Brain microvascular endothelial cell (primary cell): Measurements from ENCODE around the gene ZCCHC4.
A peak's percentile ranks its signal among the peaks of the same experiment; 100 is the strongest.
"Not testable (repeated sequence)": the region's sequence is repeated elsewhere in the genome, so short reads cannot be mapped to it uniquely, and the experiment has no call there.

Experiments used
- DNase-seq: peaks from one replicate; pipeline ENCODE4 v3.0.0-alpha.2; 2020
- H3K27ac ChIP-seq: fragments of 250-450 bp; sonication (Bioruptor Pico); 2 replicates; pipeline ENCODE4 v1.5.1; 2020; ENCODE audit warnings: mild to moderate bottlenecking, moderate library complexity
- H3K27me3 ChIP-seq: fragments of 250-450 bp; sonication (Bioruptor Pico); replicated peaks from 2 replicates; pipeline ENCODE4 v1.5.1; 2020; ENCODE audit warnings: mild to moderate bottlenecking
- H3K36me3 ChIP-seq: fragments of 250-450 bp; sonication (Bioruptor Pico); replicated peaks from 2 replicates; pipeline ENCODE4 v1.5.1; 2020; ENCODE audit warnings: mild to moderate bottlenecking
- H3K4me3 ChIP-seq: 2 replicates; pipeline ENCODE4 v1.5.1; 2011; ENCODE audit warnings: low read depth, mild to moderate bottlenecking, control low read depth, low read length, moderate library complexity
- CTCF ChIP-seq: IDR thresholded peaks from 2 replicates; pipeline ENCODE4 v1.5.1; 2011; ENCODE audit warnings: low read depth, mild to moderate bottlenecking, moderate library complexity, low read length, control low read depth, inconsistent platforms; ENCODE audit errors: missing control alignments
- in situ Hi-C: cut with HindIII; loops from 2 replicates; pipeline ENCODE4 v1.10.0; 2017; ENCODE audit warnings: low sequenced_read_pairs, low pct_ligation_motif_present

Gene ZCCHC4

DNA sequence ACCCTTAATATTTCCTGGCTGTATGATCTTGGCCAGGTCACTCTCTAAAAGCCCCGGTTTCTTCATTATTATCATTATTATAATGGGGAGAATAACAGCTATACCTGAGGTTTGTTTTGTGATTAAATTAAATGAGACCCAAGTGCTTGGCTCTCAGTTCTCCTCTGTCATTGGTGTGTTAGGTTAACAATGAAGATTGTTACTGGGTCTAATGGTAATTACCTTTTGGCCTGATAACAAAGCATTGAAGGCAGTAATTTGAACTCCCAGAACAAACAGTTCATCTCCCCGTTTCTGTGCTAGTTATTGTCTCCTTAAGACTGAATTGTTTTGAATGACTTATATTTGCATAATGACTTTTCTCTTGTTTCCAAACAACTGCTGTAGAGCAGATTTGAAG is 57.7 kb downstream of the ZCCHC4 start:
- in situ Hi-C loops = no loop called here
- no peak for DNase-seq
- Histone ChIP-seq H3K4me3 (no peak overlapping the region), H3K27ac (no peak overlapping the region), H3K27me3 (no peaks in the 10 kb centered on the region), H3K36me3 (peaks cover 3% of the 10 kb centered on the region)
- no peak for TF ChIP-seq CTCF

DNA sequence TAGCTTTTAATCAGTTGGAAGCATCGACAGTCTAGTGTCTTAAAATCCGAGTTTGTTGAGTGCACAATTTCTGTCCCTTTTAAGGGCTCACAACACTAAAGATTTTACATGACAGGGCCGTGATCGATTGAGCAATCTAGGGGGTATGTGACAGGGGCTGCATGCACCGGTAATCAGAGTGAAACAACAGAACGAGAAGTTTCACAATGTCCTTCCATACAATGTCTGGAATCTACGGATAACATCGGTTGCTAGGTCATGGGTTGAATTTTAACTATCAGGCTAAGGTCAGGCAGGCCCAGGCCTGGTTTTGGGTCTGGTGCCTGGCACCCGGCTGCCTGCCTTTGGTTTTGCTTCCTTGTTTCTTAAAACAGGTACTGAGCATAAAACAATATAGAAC is 60.0 kb downstream of the ZCCHC4 start:
- in situ Hi-C loops, H3K27me3 ChIP-seq, DNase-seq, H3K27ac ChIP-seq, H3K36me3 ChIP-seq, H3K4me3 ChIP-seq: not testable (repeated sequence)

DNA sequence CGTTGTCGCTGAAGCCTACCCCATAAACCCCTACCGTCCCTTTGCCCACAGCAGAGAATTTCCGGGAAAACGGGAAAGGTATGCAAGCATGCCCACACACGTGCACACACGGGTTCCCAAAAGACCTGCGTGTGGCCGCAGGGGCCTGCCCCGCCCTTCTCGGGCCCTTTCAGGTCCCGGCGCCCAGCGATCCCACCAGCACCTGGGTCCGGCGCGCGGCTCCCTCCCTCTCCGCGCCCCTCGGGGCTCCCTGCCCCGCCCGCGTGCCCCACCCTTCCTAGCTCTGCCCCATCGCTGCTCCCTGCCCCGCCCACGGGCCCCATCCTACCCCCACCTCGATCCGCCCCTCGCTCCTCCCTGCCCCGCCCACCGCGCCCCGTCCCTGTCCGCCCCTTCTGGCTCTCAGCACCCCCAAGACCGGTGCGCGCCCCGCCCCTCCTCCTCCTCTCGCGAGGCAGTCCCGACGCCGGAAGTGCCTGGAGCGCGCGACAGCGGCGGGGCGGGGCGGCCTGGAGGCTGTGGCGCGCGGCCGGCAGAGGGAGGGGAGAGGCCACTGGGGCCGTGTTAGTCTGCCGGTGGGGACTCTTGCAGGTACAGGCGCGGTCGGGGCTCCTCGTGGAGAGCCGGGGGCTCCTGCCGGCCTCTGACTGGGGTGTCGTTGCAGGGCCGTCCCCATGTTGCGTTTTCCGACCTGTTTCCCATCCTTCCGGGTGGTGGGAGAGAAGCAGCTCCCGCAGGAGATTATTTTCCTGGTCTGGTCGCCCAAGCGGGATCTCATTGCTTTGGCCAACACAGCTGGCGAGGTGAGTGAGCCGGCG is 64.4 kb downstream of the ZCCHC4 start, which contains the start of gene ANAPC4:
Gene ANAPC4, plus strand, starts transcription at position 510 of the 818 bp plus-strand sequence. Its CDS starts 165 bp downstream, at position 675.
- Histone ChIP-seq H3K36me3 (no peaks in the 10 kb centered on the region), H3K4me3 (peak within 1 kb of the TSS; percentile 91), H3K27ac (peak within 1 kb of the TSS; percentile 48), H3K27me3 (no peaks in the 10 kb centered on the region)
- no peak for TF ChIP-seq CTCF
- DNase-seq = peak; percentile 85
- in situ Hi-C loops = no loop called here

GRCh38 chr4:25377572-25378436 is 65.2 kb downstream of the ZCCHC4 start:
- Histone ChIP-seq H3K27ac (peak overlapping the region; percentile 20), H3K36me3 (no peaks in the 10 kb centered on the region), H3K4me3 (peak overlapping the region; percentile 91), H3K27me3 (no peaks in the 10 kb centered on the region)
- no peak for TF ChIP-seq CTCF
- DNase-seq = no peak
- in situ Hi-C loops = no loop called here

DNA sequence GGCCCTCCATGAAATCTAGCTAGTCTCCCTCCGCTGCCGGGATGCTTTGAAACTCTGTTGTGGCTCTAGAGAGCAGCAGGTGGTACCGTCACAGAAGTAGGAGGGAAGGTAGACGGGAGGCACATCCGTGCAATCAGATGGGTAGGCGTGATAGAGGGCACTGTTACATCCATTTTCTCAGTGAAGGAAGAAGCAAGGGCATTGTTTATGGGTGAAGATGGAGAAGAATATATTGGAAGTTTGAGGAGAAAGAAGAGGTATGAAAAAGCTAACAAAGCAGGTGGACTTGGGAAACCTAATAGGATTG is 65.8 kb downstream of the ZCCHC4 start:
- no peak for TF ChIP-seq CTCF
- DNase-seq = no peak
- no peak overlapping the region for H3K27ac ChIP-seq
- no peaks in the 10 kb centered on the region for H3K36me3 ChIP-seq
- H3K27me3 ChIP-seq = no peaks in the 10 kb centered on the region
- in situ Hi-C loops = no loop called here
- H3K4me3 ChIP-seq = peak overlapping the region; percentile 91

DNA sequence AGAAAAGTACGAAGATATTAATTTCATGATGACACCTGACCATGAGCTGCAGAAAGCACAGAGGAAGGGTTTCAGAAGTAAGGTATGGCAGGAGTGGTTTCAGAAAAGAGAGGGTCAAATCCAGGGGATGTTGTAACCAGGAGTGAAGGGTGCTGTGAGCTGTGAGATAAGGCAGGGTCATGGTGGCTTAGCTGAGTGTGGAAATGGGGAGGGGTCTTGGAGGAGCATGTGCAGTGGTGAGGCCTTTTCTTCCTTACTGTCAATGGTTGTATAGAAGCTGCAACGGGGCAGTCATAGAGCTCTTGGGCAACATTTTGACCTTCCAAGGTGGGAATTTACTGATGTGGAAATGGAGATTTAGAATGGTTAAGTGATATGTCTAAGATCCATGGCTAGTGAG is 67.0 kb downstream of the ZCCHC4 start:
- Histone ChIP-seq H3K4me3 (no peak overlapping the region), H3K27me3 (no peaks in the 10 kb centered on the region), H3K36me3 (no peaks in the 10 kb centered on the region), H3K27ac (no peak overlapping the region)
- DNase-seq = no peak
- no peak for TF ChIP-seq CTCF
- in situ Hi-C loops = no loop called here
